Ovary (tissue), 9 donors: ENCODE results near the gene ETAA1. TPM values are rescaled to one million over a fixed set of nuclear protein-coding genes. Genes with fewer than 3 reads are reported as not detected.

Source experiments
- DNase-seq, 5 donors: peaks; one replicate each; pipeline ENCODE4 v3.0.0-alpha.2; 2019 to 2020
- H3K27ac ChIP-seq, 2 donors: fragments of 200-600 bp; one replicate each; pipeline versions ENCODE4 v1.5.1 to v1.8.0; 2019 to 2022
- H3K27me3 ChIP-seq: fragments of 200-600 bp; one replicate; pipeline ENCODE4 v1.8.0; 2022
- H3K36me3 ChIP-seq: fragments of 200-600 bp; sonication (generic); one replicate; pipeline ENCODE4 v1.5.1; 2019
- H3K4me1 ChIP-seq: one replicate; pipeline ENCODE4 v1.8.1; 2013; ENCODE audit warnings: mild to moderate bottlenecking, moderate library complexity; ENCODE audit not compliant: insufficient read depth
- H3K4me3 ChIP-seq: fragments of 200-600 bp; sonication (generic); one replicate; pipeline ENCODE4 v1.5.1; 2017
- H3K9me3 ChIP-seq, 2 donors: fragments of 200-600 bp in 1 of 2; sonication (generic) in 1 of 2; one replicate each; pipeline versions ENCODE4 v1.5.1 to v1.8.1; 2013 to 2019; ENCODE audit warnings: mild to moderate bottlenecking in 1 of 2, moderate library complexity in 1 of 2
- EP300 ChIP-seq: sonication (generic); formaldehyde crosslinking; IDR thresholded peaks from one replicate; pipeline ENCODE4 v1.6.1; 2017; ENCODE audit warnings: antibody characterized with exemption
- POLR2A ChIP-seq: fragments of 450-650 bp; IDR thresholded peaks from one replicate; pipeline ENCODE4 v1.6.1; 2017; ENCODE audit warnings: antibody characterized with exemption, mild to moderate bottlenecking, moderate library complexity
- WGBS, 3 donors: extraction: QIAGEN DNeasy Blood & Tissue Kit in 1 of 3; methylation state at CpG; one replicate each; pipeline versions ENCODE4 v1.1.5 to v1.1.7; 2013 to 2017; 5-methylcytosine and 5-hydroxymethylcytosine counted together
- intact Hi-C, 4 donors: fragments of 100-400 bp; cut with DNase I; formaldehyde crosslinking; loops; one replicate each; pipeline versions ENCODE4 v1.11.0 to v1.15.1; 2022 to 2023
- polyA plus RNA-seq, 2 donors: library from polyadenylated mRNA; stranded (reverse); fragments of 200-250 nt in 1 of 2; fragments of 350-450 nt in 1 of 2; fragmentation: Illumina TruSeq in 1 of 2; extraction: RNeasy Lipid Tissue Mini Kit (QIAGEN cat#74804) in 1 of 2; gene quantifications; one replicate each; pipeline ENCODE4 v1.2.3, GENCODE V29; 2013 to 2014
- total RNA-seq, 7 donors: library from RNA; depleted of rRNA in 2 of 7; stranded (reverse); fragments of >200 nt in 2 of 7; fragmentation: NEBNext Ultra II Directional in 3 of 7; extraction: Animal tissue kit (Norgen Biotek cat#: 25700) in 3 of 7; gene quantifications; one replicate each; pipeline versions ENCODE4 v1.1.0 to v1.2.4, GENCODE V29; 2016 to 2023
- TF ChIP-seq, protein P1 (sequence below), 3 donors: fragments of 450-650 bp in 2 of 3; fragments of 200-600 bp in 1 of 3; IDR thresholded peaks; one replicate each; pipeline versions ENCODE4 v1.5.1 to v1.8.0; 2016 to 2022; ENCODE audit warnings: antibody characterized with exemption in 3 of 3, mild to moderate bottlenecking in 1 of 3
- donor health status: DM: no; HTN: no; CAD: no; lungs with moderate emphysema.
- donor health status: DM: no; HTN: no; CAD: no.
- donor health status: Bipolar disorder and iron deficiency.
- donor health status: DM: yes; HTN: yes; CAD: no.
- donor health status: DM: no; HTN: no; CAD: no.
- donor health status: DM: yes; HTN: yes; CAD: no.

The ETAA1 gene
- total and polyA plus RNA-seq, 9 donors = 8.8 to 22.7 (median 12.8) TPM

DNA sequence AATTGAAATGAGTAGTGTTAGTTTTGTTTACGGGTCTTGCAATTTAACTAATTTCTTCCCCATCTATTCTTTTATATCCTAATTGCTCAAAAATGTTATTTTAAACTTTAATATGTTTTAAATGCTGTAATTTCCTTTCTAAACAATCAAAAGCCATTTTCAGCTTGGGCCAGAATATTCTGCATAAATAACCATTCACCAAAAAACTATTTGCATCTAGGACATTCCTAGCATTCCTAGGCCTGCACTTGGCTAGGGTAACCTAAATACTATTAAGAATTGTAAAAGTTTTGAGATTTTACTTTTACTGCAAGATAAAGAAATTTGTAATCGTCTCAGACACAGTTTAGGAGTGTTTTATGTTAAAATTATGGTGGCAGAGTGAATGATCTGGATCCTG lies 7.8 kb upstream of the ETAA1 start:
- H3K27ac ChIP-seq = no peak overlapping the region
- no peak overlapping the region for H3K4me3 ChIP-seq
- H3K4me1 ChIP-seq = peaks cover 5% of the 10 kb centered on the region
- WGBS, 3 donors = 5 to 11% (median 9%) methylated on average over 2 of the region's 2 CpGs
- intact Hi-C loops = no loop called here
- H3K27me3 ChIP-seq = no peaks in the 10 kb centered on the region
- no peaks in the 10 kb centered on the region for H3K36me3 ChIP-seq
- no peaks in the 10 kb centered on the region for H3K9me3 ChIP-seq
- DNase-seq = no peak
- no peak for TF ChIP-seq POLR2A
- no peak for TF ChIP-seq EP300
- TF ChIP-seq, protein P1, sequence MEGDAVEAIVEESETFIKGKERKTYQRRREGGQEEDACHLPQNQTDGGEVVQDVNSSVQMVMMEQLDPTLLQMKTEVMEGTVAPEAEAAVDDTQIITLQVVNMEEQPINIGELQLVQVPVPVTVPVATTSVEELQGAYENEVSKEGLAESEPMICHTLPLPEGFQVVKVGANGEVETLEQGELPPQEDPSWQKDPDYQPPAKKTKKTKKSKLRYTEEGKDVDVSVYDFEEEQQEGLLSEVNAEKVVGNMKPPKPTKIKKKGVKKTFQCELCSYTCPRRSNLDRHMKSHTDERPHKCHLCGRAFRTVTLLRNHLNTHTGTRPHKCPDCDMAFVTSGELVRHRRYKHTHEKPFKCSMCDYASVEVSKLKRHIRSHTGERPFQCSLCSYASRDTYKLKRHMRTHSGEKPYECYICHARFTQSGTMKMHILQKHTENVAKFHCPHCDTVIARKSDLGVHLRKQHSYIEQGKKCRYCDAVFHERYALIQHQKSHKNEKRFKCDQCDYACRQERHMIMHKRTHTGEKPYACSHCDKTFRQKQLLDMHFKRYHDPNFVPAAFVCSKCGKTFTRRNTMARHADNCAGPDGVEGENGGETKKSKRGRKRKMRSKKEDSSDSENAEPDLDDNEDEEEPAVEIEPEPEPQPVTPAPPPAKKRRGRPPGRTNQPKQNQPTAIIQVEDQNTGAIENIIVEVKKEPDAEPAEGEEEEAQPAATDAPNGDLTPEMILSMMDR (IDR thresholded peaks at IDR 0.05) = no peak

GRCh38 chr2:67389788-67390187 lies 7.3 kb upstream of the ETAA1 start:
- intact Hi-C loops = no loop called here
- Histone ChIP-seq H3K4me1 (peaks cover 5% of the 10 kb centered on the region), H3K9me3 (no peaks in the 10 kb centered on the region), H3K27me3 (no peaks in the 10 kb centered on the region), H3K27ac (no peak overlapping the region), H3K4me3 (no peak overlapping the region), H3K36me3 (no peaks in the 10 kb centered on the region)
- no peak for DNase-seq
- TF ChIP-seq, protein P1 (IDR thresholded peaks at IDR 0.05) = no peak
- no peak for TF ChIP-seq EP300
- TF ChIP-seq POLR2A = no peak

GRCh38 chr2:67393237-67393636 lies 3.9 kb upstream of the ETAA1 start:
- Histone ChIP-seq H3K4me1 (peaks cover 6% of the 10 kb centered on the region), H3K36me3 (no peaks in the 10 kb centered on the region), H3K27ac (no peak overlapping the region), H3K27me3 (no peaks in the 10 kb centered on the region), H3K9me3 (no peaks in the 10 kb centered on the region), H3K4me3 (no peak overlapping the region)
- intact Hi-C loops = no loop called here
- TF ChIP-seq POLR2A (no peak), EP300 (no peak)
- TF ChIP-seq, protein P1 (IDR thresholded peaks at IDR 0.05) = no peak
- DNase-seq = no peak

DNA sequence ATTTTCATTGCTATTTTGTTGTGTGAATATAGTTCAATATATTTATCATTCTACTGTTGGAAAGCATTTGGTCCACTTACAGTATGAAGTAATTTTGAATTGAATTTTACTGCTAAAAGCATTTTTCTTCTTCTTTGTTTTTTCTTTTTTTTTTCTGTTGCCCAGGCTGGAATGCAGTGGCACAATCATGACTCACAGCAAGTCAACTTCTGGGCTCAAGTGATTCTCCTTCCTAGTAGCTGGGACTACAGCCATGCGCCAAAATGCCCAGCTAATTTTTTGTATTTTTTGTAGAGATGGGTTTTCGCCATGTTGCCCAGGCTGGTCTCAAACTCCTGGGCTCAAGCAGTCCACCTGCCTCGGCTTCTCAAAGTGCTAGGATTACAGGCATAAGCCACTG lies 2.4 kb upstream of the ETAA1 start:
- Histone ChIP-seq H3K4me1 (peaks cover 4% of the 10 kb centered on the region), H3K27ac (no peak overlapping the region), H3K27me3 (no peaks in the 10 kb centered on the region), H3K9me3 (no peaks in the 10 kb centered on the region), H3K4me3 (no peak overlapping the region), H3K36me3 (no peaks in the 10 kb centered on the region)
- DNase-seq = no peak
- TF ChIP-seq, protein P1 (IDR thresholded peaks at IDR 0.05) = no peak
- TF ChIP-seq POLR2A = no peak
- no peak for TF ChIP-seq EP300
- intact Hi-C loops = loop anchor here in 2 of 4 donors (5.0 kb wide), 2 partner anchors 132 to 962 kb away; no protein-coding TSS in a partner anchor
- 96 to 100% (median 97%) methylated on average over 3 of the region's 3 CpGs for WGBS, 3 donors
